MM.1S (cell line): ENCODE measurements around the gene C3.

Experiments used
- DNase-seq: peaks from one replicate; pipeline ENCODE4 v3.0.0-alpha.2; 2015
- H2AFZ ChIP-seq: fragments of 300-600 bp; sonication (generic); 2 replicates; pipeline ENCODE4 v1.6.0; 2016; ENCODE audit warnings: antibody characterized with exemption, low read length
- H3F3A ChIP-seq: fragments of 300-600 bp; sonication (generic); 2 replicates; pipeline ENCODE4 v1.6.1; 2016; ENCODE audit warnings: mild to moderate bottlenecking, antibody characterized with exemption, low read length, moderate library complexity, mixed read lengths; ENCODE audit not compliant: insufficient read depth
- H3K27ac ChIP-seq: fragments of 300-600 bp; sonication (generic); 2 replicates; pipeline ENCODE4 v1.5.1; 2016; ENCODE audit warnings: mild to moderate bottlenecking, low read length
- H3K27me3 ChIP-seq: fragments of 300-600 bp; sonication (generic); replicated peaks from 2 replicates; pipeline ENCODE4 v1.6.0; 2016; ENCODE audit warnings: low read length; ENCODE audit not compliant: insufficient read depth
- H3K36me3 ChIP-seq: fragments of 300-600 bp; sonication (generic); replicated peaks from 2 replicates; pipeline ENCODE4 v1.6.1; 2016; ENCODE audit warnings: mild to moderate bottlenecking, low read length, mixed read lengths; ENCODE audit not compliant: insufficient read depth
- H3K4me1 ChIP-seq: fragments of 300-600 bp; sonication (generic); 2 replicates; pipeline ENCODE4 v1.6.1; 2016; ENCODE audit warnings: low read length, mixed read lengths
- H3K4me2 ChIP-seq: fragments of 300-600 bp; sonication (generic); 2 replicates; pipeline ENCODE4 v1.6.0; 2016; ENCODE audit warnings: low read depth, low read length
- H3K4me3 ChIP-seq: fragments of 300-600 bp; sonication (generic); 2 replicates; pipeline ENCODE4 v1.5.1; 2016; ENCODE audit warnings: low read length, mixed read lengths
- H3K79me2 ChIP-seq: fragments of 300-600 bp; sonication (generic); 2 replicates; pipeline ENCODE4 v1.6.1; 2016; ENCODE audit warnings: mixed run types, low read length, mixed read lengths
- H3K9ac ChIP-seq: fragments of 300-600 bp; sonication (generic); 2 replicates; pipeline ENCODE4 v1.6.1; 2016; ENCODE audit warnings: low read length, mixed read lengths
- H3K9me2 ChIP-seq: fragments of 300-600 bp; sonication (generic); replicated peaks from 2 replicates; pipeline ENCODE4 v1.6.1; 2016; ENCODE audit warnings: mild to moderate bottlenecking, low read length, mixed read lengths; ENCODE audit not compliant: insufficient read depth
- H3K9me3 ChIP-seq: fragments of 300-600 bp; sonication (generic); replicated peaks from 2 replicates; pipeline ENCODE4 v1.6.1; 2016; ENCODE audit warnings: mild to moderate bottlenecking, low read length, mixed read lengths; ENCODE audit not compliant: insufficient read depth
- H4K20me1 ChIP-seq: fragments of 300-600 bp; sonication (generic); 2 replicates; pipeline ENCODE4 v1.6.1; 2016; ENCODE audit warnings: mild to moderate bottlenecking, low read length, moderate library complexity, mixed read lengths; ENCODE audit not compliant: insufficient read depth
- EZH2 ChIP-seq: fragments of 300-600 bp; sonication (generic); optimal IDR thresholded peaks from 2 replicates; pipeline ENCODE3; 2017; ENCODE audit warnings: low read depth, mild to moderate bottlenecking, antibody characterized with exemption, low read length, mixed read lengths
- EZH2phosphoT487 ChIP-seq: fragments of 300-600 bp; sonication (generic); IDR thresholded peaks from 2 replicates; pipeline ENCODE4 v1.6.1; 2018; ENCODE audit warnings: antibody characterized with exemption, low read length
- TF ChIP-seq, protein P1 (sequence below): fragments of 300-600 bp; sonication (generic); IDR thresholded peaks from 2 replicates; pipeline ENCODE4 v1.5.1; 2016; ENCODE audit warnings: antibody characterized with exemption, low read length, mixed read lengths

Gene C3

DNA sequence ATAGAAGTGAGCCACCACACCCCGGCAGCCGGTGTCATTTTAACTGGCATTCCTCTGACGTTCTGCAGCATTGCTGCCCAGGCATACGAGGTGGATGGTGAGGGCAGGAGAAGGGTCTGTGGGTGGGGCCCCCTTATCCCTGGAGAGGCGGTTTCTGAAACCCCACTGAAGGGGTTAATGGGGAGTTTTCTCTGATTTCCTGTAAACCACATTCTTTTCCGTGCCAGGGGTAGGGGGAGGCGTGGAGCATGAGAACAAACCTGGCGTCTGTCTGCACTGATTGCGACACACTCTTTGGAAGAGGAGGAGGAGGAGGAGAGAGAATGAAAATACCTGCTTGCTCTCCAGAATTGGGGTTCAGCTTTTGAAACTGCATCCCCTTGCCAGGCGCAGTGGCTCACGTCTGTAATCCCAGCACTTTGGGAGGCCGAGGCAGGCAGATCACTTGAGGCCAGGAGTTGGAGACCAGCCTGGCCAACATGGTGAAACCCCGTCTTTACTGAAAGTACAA is 2.7 kb upstream of the C3 start:
- Histone ChIP-seq H3K79me2 (no peaks in the 10 kb centered on the region), H3K36me3 (no peaks in the 10 kb centered on the region), H3K9me2 (no peaks in the 10 kb centered on the region), H3F3A (no peaks in the 10 kb centered on the region; the same call in 1 of the 2 replicates), H3K27ac (no peak overlapping the region), H4K20me1 (no peaks in the 10 kb centered on the region), H3K4me2 (no peak overlapping the region), H3K9me3 (no peaks in the 10 kb centered on the region), H3K9ac (no peak overlapping the region), H3K4me1 (peaks cover 2% of the 10 kb centered on the region), H3K4me3 (no peak overlapping the region), H3K27me3 (peaks cover 15% of the 10 kb centered on the region; the same call in 1 of the 2 replicates), H2AFZ (no peak overlapping the region)
- no peak for DNase-seq
- TF ChIP-seq, protein P1, sequence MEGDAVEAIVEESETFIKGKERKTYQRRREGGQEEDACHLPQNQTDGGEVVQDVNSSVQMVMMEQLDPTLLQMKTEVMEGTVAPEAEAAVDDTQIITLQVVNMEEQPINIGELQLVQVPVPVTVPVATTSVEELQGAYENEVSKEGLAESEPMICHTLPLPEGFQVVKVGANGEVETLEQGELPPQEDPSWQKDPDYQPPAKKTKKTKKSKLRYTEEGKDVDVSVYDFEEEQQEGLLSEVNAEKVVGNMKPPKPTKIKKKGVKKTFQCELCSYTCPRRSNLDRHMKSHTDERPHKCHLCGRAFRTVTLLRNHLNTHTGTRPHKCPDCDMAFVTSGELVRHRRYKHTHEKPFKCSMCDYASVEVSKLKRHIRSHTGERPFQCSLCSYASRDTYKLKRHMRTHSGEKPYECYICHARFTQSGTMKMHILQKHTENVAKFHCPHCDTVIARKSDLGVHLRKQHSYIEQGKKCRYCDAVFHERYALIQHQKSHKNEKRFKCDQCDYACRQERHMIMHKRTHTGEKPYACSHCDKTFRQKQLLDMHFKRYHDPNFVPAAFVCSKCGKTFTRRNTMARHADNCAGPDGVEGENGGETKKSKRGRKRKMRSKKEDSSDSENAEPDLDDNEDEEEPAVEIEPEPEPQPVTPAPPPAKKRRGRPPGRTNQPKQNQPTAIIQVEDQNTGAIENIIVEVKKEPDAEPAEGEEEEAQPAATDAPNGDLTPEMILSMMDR: no peak
- TF ChIP-seq EZH2phosphoT487 (no peak), EZH2 (no peak)

DNA sequence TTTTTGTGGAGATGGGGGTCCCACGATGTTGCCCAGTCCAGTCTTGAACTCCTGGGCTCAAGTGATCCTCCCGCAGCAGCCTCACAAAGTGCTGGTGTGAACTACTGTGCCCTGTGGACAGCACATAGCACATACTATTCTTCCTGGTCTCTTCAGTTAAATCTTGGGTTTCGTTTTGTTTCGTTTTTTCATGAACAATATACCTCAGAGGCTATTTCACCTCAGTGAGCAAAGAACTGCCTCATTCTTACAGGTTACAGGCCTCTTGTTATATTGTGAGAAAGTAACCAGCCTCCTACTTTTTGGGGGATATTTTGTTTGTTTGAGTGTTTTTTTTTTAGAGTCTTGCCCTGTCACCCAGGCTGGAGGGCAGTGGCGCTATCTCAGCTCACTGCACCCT is 1.3 kb upstream of the C3 start:
- H2AFZ ChIP-seq: no peak overlapping the region
- DNase-seq: no peak
- no peaks in the 10 kb centered on the region for H3K9me2 ChIP-seq
- no peaks in the 10 kb centered on the region for H4K20me1 ChIP-seq
- H3K27me3 ChIP-seq: peaks cover 23% of the 10 kb centered on the region; the same call in 1 of the 2 replicates
- no peaks in the 10 kb centered on the region for H3K79me2 ChIP-seq
- H3F3A ChIP-seq: no peaks in the 10 kb centered on the region; the same call in 1 of the 2 replicates
- H3K9ac ChIP-seq: no peak overlapping the region
- H3K4me2 ChIP-seq: no peak overlapping the region
- H3K4me1 ChIP-seq: no peaks in the 10 kb centered on the region
- H3K4me3 ChIP-seq: no peak overlapping the region
- H3K27ac ChIP-seq: no peak overlapping the region
- TF ChIP-seq EZH2 (no peak), EZH2phosphoT487 (no peak)
- TF ChIP-seq, protein P1: no peak
- no peaks in the 10 kb centered on the region for H3K36me3 ChIP-seq
- H3K9me3 ChIP-seq: no peaks in the 10 kb centered on the region

DNA sequence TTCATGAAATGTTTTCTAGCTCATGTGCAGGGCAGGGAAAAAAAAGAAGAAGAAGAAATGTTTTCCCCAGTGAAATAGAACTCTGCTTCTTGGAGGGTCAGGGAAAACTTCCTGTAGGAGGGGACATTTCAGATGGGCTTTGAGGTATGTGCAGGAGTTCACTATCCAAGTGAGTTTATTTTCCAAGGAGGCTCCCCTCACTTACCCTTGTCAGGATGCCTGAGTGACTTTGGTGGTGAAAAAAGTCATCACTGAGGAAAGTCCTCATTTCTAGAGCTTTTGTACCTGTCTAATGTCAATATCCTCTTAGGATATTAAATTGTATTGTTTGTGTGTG is 656 bp upstream of the C3 start:
- H3K79me2 ChIP-seq: no peaks in the 10 kb centered on the region
- no peak for TF ChIP-seq EZH2phosphoT487
- TF ChIP-seq EZH2: no peak
- TF ChIP-seq, protein P1: no peak
- H2AFZ ChIP-seq: no peak overlapping the region
- no peak overlapping the region for H3K27ac ChIP-seq
- no peak overlapping the region for H3K4me2 ChIP-seq
- H3K4me1 ChIP-seq: no peaks in the 10 kb centered on the region
- H3K9ac ChIP-seq: no peak overlapping the region
- no peaks in the 10 kb centered on the region for H3K36me3 ChIP-seq
- no peak overlapping the region for H3K4me3 ChIP-seq
- no peaks in the 10 kb centered on the region; the same call in 1 of the 2 replicates for H3F3A ChIP-seq
- H3K9me3 ChIP-seq: no peaks in the 10 kb centered on the region
- no peak for DNase-seq
- H3K27me3 ChIP-seq: peaks cover 30% of the 10 kb centered on the region
- H3K9me2 ChIP-seq: no peaks in the 10 kb centered on the region
- no peaks in the 10 kb centered on the region for H4K20me1 ChIP-seq

DNA sequence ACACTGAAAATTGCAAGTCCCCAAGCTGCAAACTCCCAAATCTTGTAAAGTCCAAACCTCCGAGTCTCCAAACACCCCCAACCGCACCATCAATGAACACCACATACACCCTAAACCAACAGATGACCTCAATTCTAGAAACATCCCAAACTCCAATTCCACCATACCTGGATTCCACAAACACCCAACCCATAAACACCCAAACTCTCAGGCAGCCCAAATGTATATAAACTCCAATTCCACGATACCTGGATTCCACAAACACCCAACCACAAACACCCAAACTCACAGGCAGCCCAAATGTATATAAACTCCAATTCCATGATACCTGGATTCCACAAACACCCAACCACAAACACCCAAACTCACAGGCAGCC is 470 bp downstream of the C3 start:
- Histone ChIP-seq H3K4me1 (no peaks in the 10 kb centered on the region), H3K9ac (no peak overlapping the region), H3K27ac (no peak overlapping the region), H3K36me3 (no peaks in the 10 kb centered on the region), H3K4me3 (no peak overlapping the region), H2AFZ (no peak overlapping the region), H3K4me2 (no peak overlapping the region), H3K79me2 (no peaks in the 10 kb centered on the region), H4K20me1 (no peaks in the 10 kb centered on the region), H3K27me3 (peaks cover 36% of the 10 kb centered on the region), H3K9me2 (no peaks in the 10 kb centered on the region), H3F3A (no peaks in the 10 kb centered on the region; the same call in 1 of the 2 replicates), H3K9me3 (no peaks in the 10 kb centered on the region)
- TF ChIP-seq EZH2phosphoT487: no peak
- TF ChIP-seq, protein P1: no peak
- TF ChIP-seq EZH2: no peak
- DNase-seq: no peak
